ENCODE data around the gene IMPDH1.
A peak's percentile ranks its signal among the peaks of the same experiment; 100 is the strongest.

The IMPDH1 gene

GRCh38 chr7:128361411-128362379 is 48.1 kb downstream of the IMPDH1 start, which contains the start of gene PRRT4:
PRRT4 (minus strand) TSS chr7:128361690.
- TF ChIP-seq CTCF (IDR thresholded peaks at IDR 0.05; ENCODE audit: control insufficient read depth, extremely low read depth, insufficient read depth), result no peak
- peak within 1 kb of the TSS; percentile 45 for H3K4me3 ChIP-seq (ENCODE audit: low read depth, low read length)
- DNase-seq (ENCODE audit: low read depth), result no peak

GRCh38 chr7:128360359-128360678 is 49.5 kb downstream of the IMPDH1 start:
- TF ChIP-seq CTCF (IDR thresholded peaks at IDR 0.05; ENCODE audit: control insufficient read depth, extremely low read depth, insufficient read depth), result no peak
- H3K4me3 ChIP-seq (ENCODE audit: low read depth, low read length), result no peak overlapping the region
- DNase-seq (ENCODE audit: low read depth), result no peak

GRCh38 chr7:128359939-128360338 is 49.8 kb downstream of the IMPDH1 start:
- no peak for DNase-seq (ENCODE audit: low read depth)
- no peak for TF ChIP-seq CTCF (IDR thresholded peaks at IDR 0.05; ENCODE audit: control insufficient read depth, extremely low read depth, insufficient read depth)
- no peak overlapping the region for H3K4me3 ChIP-seq (ENCODE audit: low read depth, low read length)

GRCh38 chr7:128359336-128359735 is 50.4 kb downstream of the IMPDH1 start:
- DNase-seq (ENCODE audit: low read depth), result no peak
- TF ChIP-seq CTCF (IDR thresholded peaks at IDR 0.05; ENCODE audit: control insufficient read depth, extremely low read depth, insufficient read depth), result no peak

GRCh38 chr7:128358233-128358632 is 51.5 kb downstream of the IMPDH1 start:
- H3K4me3 ChIP-seq (ENCODE audit: low read depth, low read length), result no peak overlapping the region
- DNase-seq (ENCODE audit: low read depth), result no peak
- TF ChIP-seq CTCF (IDR thresholded peaks at IDR 0.05; ENCODE audit: control insufficient read depth, extremely low read depth, insufficient read depth), result no peak

More at GRCh38 chr7:128359336-128359735, 50.4 kb downstream of the IMPDH1 start:
- no peak overlapping the region for H3K4me3 ChIP-seq (ENCODE audit: low read depth, low read length)

- no peak overlapping the region for H3K4me3 ChIP-seq (ENCODE audit: low read depth, low read length)
- no peak for DNase-seq (ENCODE audit: low read depth)
- TF ChIP-seq CTCF (IDR thresholded peaks at IDR 0.05; ENCODE audit: control insufficient read depth, extremely low read depth, insufficient read depth), result no peak
These were observed 52.6 kb downstream of the IMPDH1 start for GRCh38 chr7:128357217-128357613.
